ENCODE results near the gene ORMDL1.

ORMDL1 gene

GRCh38 chr2:189791338-189792042, 7.4 kb upstream of the ORMDL1 start:
- ATAC-seq (ENCODE audit: insufficient read depth, low read depth) (peak; percentile 84), DNase-seq (peak; percentile 55)
- Histone ChIP-seq H3K9me3 (ENCODE audit: insufficient read depth, low read length, severe bottlenecking) (no peaks in the 10 kb centered on the region), H2AFZ (ENCODE audit: low read depth, low read length) (peak overlapping the region; percentile 38), H3K79me2 (ENCODE audit: insufficient read depth, low read length) (peaks cover 55% of the 10 kb centered on the region), H3K4me2 (ENCODE audit: insufficient read depth, low read length) (peak overlapping the region; percentile 57), H3K9ac (ENCODE audit: low read depth, low read length) (peak overlapping the region; percentile 33), H3K36me3 (ENCODE audit: insufficient read depth, low read length) (peaks cover 44% of the 10 kb centered on the region), H3K4me3 (ENCODE audit: low read depth in 1 of 2, low read length in 2 of 2) (peak overlapping the region; percentile 6 to 53; a peak in 3 of 4 replicates), H3K27ac (ENCODE audit: low read length) (peak overlapping the region; percentile 74), H4K20me1 (ENCODE audit: insufficient read depth, low read length) (no peaks in the 10 kb centered on the region), H3K4me1 (ENCODE audit: insufficient read depth, low read length) (peaks cover 41% of the 10 kb centered on the region), H3K27me3 (ENCODE audit: insufficient read depth, low read length, poor library complexity) (no peaks in the 10 kb centered on the region)
- TF ChIP-seq EZH2 (IDR thresholded peaks at IDR 0.05; ENCODE audit: borderline replicate concordance, low read depth, low read length, severe bottlenecking) (no peak), CTCF (IDR thresholded peaks at IDR 0.05; ENCODE audit: borderline replicate concordance, extremely low read depth, low read length, poor library complexity, severe bottlenecking) (no peak)

- no peak for DNase-seq
Observed at GRCh38 chr2:189783451-189783926, 650 bp downstream of the ORMDL1 start.

GRCh38 chr2:189782221-189782671, 1.9 kb downstream of the ORMDL1 start:
- Histone ChIP-seq H3K27ac (ENCODE audit: low read length) (no peak overlapping the region), H3K4me3 (ENCODE audit: low read depth in 1 of 2, low read length in 2 of 2) (peak overlapping the region; percentile 67 to 86; a peak in 3 of 4 replicates), H3K9me3 (ENCODE audit: insufficient read depth, low read length, severe bottlenecking) (no peaks in the 10 kb centered on the region), H3K4me1 (ENCODE audit: insufficient read depth, low read length) (peaks cover 54% of the 10 kb centered on the region), H3K36me3 (ENCODE audit: insufficient read depth, low read length) (peaks cover 56% of the 10 kb centered on the region), H3K9ac (ENCODE audit: low read depth, low read length) (peak overlapping the region; percentile 83), H3K79me2 (ENCODE audit: insufficient read depth, low read length) (peaks cover 95% of the 10 kb centered on the region), H3K4me2 (ENCODE audit: insufficient read depth, low read length) (peak overlapping the region; percentile 68), H2AFZ (ENCODE audit: low read depth, low read length) (no peak overlapping the region), H4K20me1 (ENCODE audit: insufficient read depth, low read length) (peaks cover 13% of the 10 kb centered on the region; the same call in 1 of the 2 replicates), H3K27me3 (ENCODE audit: insufficient read depth, low read length, poor library complexity) (no peaks in the 10 kb centered on the region)
- TF ChIP-seq EZH2 (IDR thresholded peaks at IDR 0.05; ENCODE audit: borderline replicate concordance, low read depth, low read length, severe bottlenecking) = no peak
- no peak for TF ChIP-seq CTCF (IDR thresholded peaks at IDR 0.05; ENCODE audit: borderline replicate concordance, extremely low read depth, low read length, poor library complexity, severe bottlenecking)
- no peak for DNase-seq
- no peak for ATAC-seq (ENCODE audit: insufficient read depth, low read depth)

More at GRCh38 chr2:189783451-189783926, 650 bp downstream of the ORMDL1 start:
- Histone ChIP-seq H3K27ac (ENCODE audit: low read length) (peak overlapping the region; percentile 89), H3K4me3 (ENCODE audit: low read depth in 1 of 2, low read length in 2 of 2) (peak overlapping the region; percentile 67 to 86; a peak in 3 of 4 replicates), H3K27me3 (ENCODE audit: insufficient read depth, low read length, poor library complexity) (no peaks in the 10 kb centered on the region), H3K4me2 (ENCODE audit: insufficient read depth, low read length) (peak overlapping the region; percentile 68), H3K9ac (ENCODE audit: low read depth, low read length) (peak overlapping the region; percentile 83), H3K9me3 (ENCODE audit: insufficient read depth, low read length, severe bottlenecking) (no peaks in the 10 kb centered on the region), H3K36me3 (ENCODE audit: insufficient read depth, low read length) (peaks cover 45% of the 10 kb centered on the region), H2AFZ (ENCODE audit: low read depth, low read length) (peak overlapping the region; percentile 93), H3K79me2 (ENCODE audit: insufficient read depth, low read length) (peaks cover 98% of the 10 kb centered on the region), H4K20me1 (ENCODE audit: insufficient read depth, low read length) (peaks cover 13% of the 10 kb centered on the region; the same call in 1 of the 2 replicates), H3K4me1 (ENCODE audit: insufficient read depth, low read length) (peaks cover 63% of the 10 kb centered on the region)
- ATAC-seq (ENCODE audit: insufficient read depth, low read depth) = peak; percentile 33
- TF ChIP-seq CTCF (IDR thresholded peaks at IDR 0.05; ENCODE audit: borderline replicate concordance, extremely low read depth, low read length, poor library complexity, severe bottlenecking) (no peak), EZH2 (IDR thresholded peaks at IDR 0.05; ENCODE audit: borderline replicate concordance, low read depth, low read length, severe bottlenecking) (no peak)
